ENCODE measurements around the gene WDR55. TPM values are rescaled to one million over a fixed set of nuclear protein-coding genes. Genes with fewer than 3 reads are reported as not detected.

The WDR55 gene
- total and polyA plus RNA-seq, 2 of the 13 experiments (the other 11 are each of a cell fraction or from before 2014, with no cell fraction given) = 17.7 to 18.2 TPM

- TF ChIP-seq PAF1 (CRISPR knock-in tag; IDR thresholded peaks at IDR 0.05) (no peak), HNRNPL (IDR thresholded peaks at IDR 0.05; ENCODE audit: low read depth, low read length) (peak; percentile 65; the same call in 1 of the 2 replicates), ATF6 (CRISPR knock-in tag; conservative IDR thresholded peaks at IDR 0.05) (no peak), JUND (CRISPR knock-in tag; IDR thresholded peaks at IDR 0.05) (0 out of 2 replicates have a peak, but pooled peaks have one; percentile 17), SALL2 (CRISPR knock-in tag; IDR thresholded peaks at IDR 0.05) (peak; percentile 69; the same call in 1 of the 2 replicates), SP4 (CRISPR knock-in tag; IDR thresholded peaks at IDR 0.05) (peak; percentile 44; the same call in 1 of the 2 replicates), RXRA (CRISPR knock-in tag; IDR thresholded peaks at IDR 0.05) (peak; percentile 68), MBNL3 (CRISPR knock-in tag; conservative IDR thresholded peaks at IDR 0.05) (no peak), HDAC1 (CRISPR knock-in tag; IDR thresholded peaks at IDR 0.05) (peak; percentile 97), MAZ (IDR thresholded peaks at IDR 0.05; ENCODE audit: borderline replicate concordance, low read depth, low read length) (no peak), MAZ (CRISPR knock-in tag; IDR thresholded peaks at IDR 0.05; ENCODE audit: low read depth) (peak; percentile 25; the same call in 1 of the 2 replicates), E2F1 (CRISPR knock-in tag; IDR thresholded peaks at IDR 0.05) (no peak), SMAD9 (CRISPR knock-in tag; IDR thresholded peaks at IDR 0.05) (no peak), ZMAT3 (CRISPR knock-in tag; conservative IDR thresholded peaks at IDR 0.05) (peak; percentile 88; the same call in 1 of the 2 replicates), ZBTB7B (CRISPR knock-in tag; IDR thresholded peaks at IDR 0.05) (peak; percentile 58; the same call in 1 of the 2 replicates), TCF7 (IDR thresholded peaks at IDR 0.05; ENCODE audit: low read depth) (no peak), MTA1 (CRISPR knock-in tag; IDR thresholded peaks at IDR 0.05; ENCODE audit: borderline replicate concordance) (no peak), RFXAP (CRISPR knock-in tag; IDR thresholded peaks at IDR 0.05; ENCODE audit: borderline replicate concordance) (peak; percentile 80; the same call in 1 of the 2 replicates), PREB (CRISPR knock-in tag; IDR thresholded peaks at IDR 0.05) (0 out of 2 replicates have a peak, but pooled peaks have one; percentile 73), ZSCAN12 (CRISPR knock-in tag; IDR thresholded peaks at IDR 0.05) (peak; percentile 92; the same call in 1 of the 2 replicates), ZFP37 (CRISPR knock-in tag; IDR thresholded peaks at IDR 0.05; ENCODE audit: borderline replicate concordance) (0 out of 2 replicates have a peak, but pooled peaks have one; percentile 74), IRF1 (CRISPR knock-in tag; IDR thresholded peaks at IDR 0.05; ENCODE audit: low read depth) (no peak)
- TF ChIP-seq, protein P1, sequence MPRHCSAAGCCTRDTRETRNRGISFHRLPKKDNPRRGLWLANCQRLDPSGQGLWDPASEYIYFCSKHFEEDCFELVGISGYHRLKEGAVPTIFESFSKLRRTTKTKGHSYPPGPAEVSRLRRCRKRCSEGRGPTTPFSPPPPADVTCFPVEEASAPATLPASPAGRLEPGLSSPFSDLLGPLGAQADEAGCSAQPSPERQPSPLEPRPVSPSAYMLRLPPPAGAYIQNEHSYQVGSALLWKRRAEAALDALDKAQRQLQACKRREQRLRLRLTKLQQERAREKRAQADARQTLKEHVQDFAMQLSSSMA (CRISPR knock-in tag; IDR thresholded peaks at IDR 0.05) = peak; percentile 88
Measured at GRCh38 chr5:140690941-140691924, 26.5 kb downstream of the WDR55 start, which contains the start of the genes HARS1 and HARS2 (continued).

All from HepG2 (cell line).